GM04503 (cell line): ENCODE results near the gene DST.
"Not testable (repeated sequence)": the region's sequence is repeated elsewhere in the genome, so short reads cannot be mapped to it uniquely, and the experiment has no call there.

Experiments used
- DNase-seq: peaks from one replicate; pipeline ENCODE4 v3.0.0-alpha.2; 2012; ENCODE audit warnings: low read depth

DST gene

GRCh38 chr6:56515081-56515905 is 127.4 kb downstream of the DST start:
- no peak for DNase-seq

GRCh38 chr6:56514395-56514794 is 128.3 kb downstream of the DST start:
- DNase-seq = no peak

GRCh38 chr6:56513631-56514030 is 129.1 kb downstream of the DST start:
- no peak for DNase-seq

GRCh38 chr6:56511591-56511990 is 131.1 kb downstream of the DST start:
- no peak for DNase-seq

- no peak for DNase-seq
Observed at GRCh38 chr6:56510984-56511531, 131.6 kb downstream of the DST start.

- no peak for DNase-seq
Observed at GRCh38 chr6:56509031-56509430, 133.7 kb downstream of the DST start.

- DNase-seq = no peak
Observed at GRCh38 chr6:56507517-56507916, 135.2 kb downstream of the DST start.

GRCh38 chr6:56505512-56506260 is 137.0 kb downstream of the DST start:
- no peak for DNase-seq

GRCh38 chr6:56501993-56502392 is 140.7 kb downstream of the DST start:
- DNase-seq = no peak

GRCh38 chr6:56499095-56499494 is 143.6 kb downstream of the DST start:
- no peak for DNase-seq

- DNase-seq = no peak
Observed at GRCh38 chr6:56497691-56498090, 145.0 kb downstream of the DST start.

- no peak for DNase-seq
Observed at GRCh38 chr6:56497240-56497639, 145.4 kb downstream of the DST start.

- DNase-seq = not testable (repeated sequence)
Observed at GRCh38 chr6:56496650-56497049, 146.0 kb downstream of the DST start.

GRCh38 chr6:56495654-56496053 is 147.0 kb downstream of the DST start:
- DNase-seq = no peak

GRCh38 chr6:56491606-56492328 is 150.9 kb downstream of the DST start:
- DNase-seq = no peak

- DNase-seq = no peak
Observed at GRCh38 chr6:56490993-56491392, 151.7 kb downstream of the DST start.

- no peak for DNase-seq
Observed at GRCh38 chr6:56489559-56489958, 153.1 kb downstream of the DST start.

GRCh38 chr6:56488281-56488680 is 154.4 kb downstream of the DST start:
- no peak for DNase-seq

GRCh38 chr6:56486681-56487080 is 156.0 kb downstream of the DST start:
- DNase-seq = no peak

- peak; percentile 18 for DNase-seq
Observed at GRCh38 chr6:56484669-56485068, 158.0 kb downstream of the DST start.

- peak; percentile 3 for DNase-seq
Observed at GRCh38 chr6:56483929-56484328, 158.8 kb downstream of the DST start.

- no peak for DNase-seq
Observed at GRCh38 chr6:56482525-56482924, 160.2 kb downstream of the DST start.
